ENCODE measurements around the gene TELO2.

TELO2 gene

GRCh38 chr16:1554826-1555445 is 61.8 kb downstream of the TELO2 start:
- no peak for DNase-seq (ENCODE audit: low read depth)

- peak; percentile 41 for DNase-seq (ENCODE audit: low read depth)
These were observed 63.1 kb downstream of the TELO2 start for GRCh38 chr16:1556254-1556653.

- DNase-seq (ENCODE audit: low read depth): no peak
These were observed 63.9 kb downstream of the TELO2 start for GRCh38 chr16:1557074-1557473.

- DNase-seq (ENCODE audit: low read depth): no peak
These were observed 64.4 kb downstream of the TELO2 start for GRCh38 chr16:1557576-1557975.

- no peak for DNase-seq (ENCODE audit: low read depth)
These were observed 66.4 kb downstream of the TELO2 start for GRCh38 chr16:1559446-1559975.
